PC-3 (cell line): ENCODE results near the gene HOOK2.

Experiments
- CTCF ChIP-seq: fragments of 300-600 bp; sonication (generic); conservative IDR thresholded peaks from 2 replicates; pipeline ENCODE4 v1.5.1; 2017; ENCODE audit warnings: antibody characterized with exemption, low read depth, mild to moderate bottlenecking, low read length
- EZH2 ChIP-seq: fragments of 300-600 bp; sonication (generic); IDR thresholded peaks from one replicate; pipeline ENCODE4 v1.6.1; 2017; ENCODE audit warnings: antibody characterized with exemption, mild to moderate bottlenecking, low read length; ENCODE audit not compliant: unreplicated experiment
- EZH2phosphoT487 ChIP-seq: fragments of 300-600 bp; sonication (generic); IDR thresholded peaks from 2 replicates; pipeline ENCODE4 v1.6.1; 2018; ENCODE audit warnings: mild to moderate bottlenecking, antibody characterized with exemption, low read length, borderline replicate concordance

GRCh38 chr19:12751635-12752034, 23.7 kb downstream of the HOOK2 start, which contains the start of gene BEST2:
- TF ChIP-seq CTCF (no peak), EZH2phosphoT487 (no peak), EZH2 (no peak)
